Mesothelial cell of epicardium (in vitro differentiated cells): ENCODE data around the gene TESK2. TPM values are rescaled to one million over a fixed set of nuclear protein-coding genes. Genes with fewer than 3 reads are reported as not detected.

ENCODE experiments used
- DNase-seq, 2 experiments: peaks; one replicate each; pipeline ENCODE4 v3.0.0; 2021; ENCODE audit warnings: low spot score in 2 of 2; ENCODE audit not compliant: unreplicated experiment in 2 of 2
- H3K27ac Mint-ChIP-seq: 2 replicates; pipeline ENCODE4 v1.8.0; 2021; ENCODE audit warnings: mixed read lengths
- H3K27me3 Mint-ChIP-seq: 2 replicates; pipeline ENCODE4 v1.8.0; 2021; ENCODE audit warnings: low read depth, mixed read lengths
- H3K36me3 Mint-ChIP-seq: 2 replicates; pipeline ENCODE4 v1.8.0; 2021; ENCODE audit warnings: mixed read lengths
- H3K4me1 Mint-ChIP-seq: 2 replicates; pipeline ENCODE4 v1.8.0; 2021; ENCODE audit warnings: mixed read lengths
- H3K4me3 Mint-ChIP-seq: 2 replicates; pipeline ENCODE4 v1.8.0; 2021; ENCODE audit warnings: mild to moderate bottlenecking, moderate library complexity, mixed read lengths
- H3K9me3 Mint-ChIP-seq: 2 replicates; pipeline ENCODE4 v1.8.0; 2021; ENCODE audit warnings: mixed read lengths
- CTCF ChIP-seq: fragments of 200-600 bp; sonication (generic); IDR thresholded peaks from one replicate; pipeline ENCODE4 v1.5.0; 2021; ENCODE audit warnings: antibody characterized with exemption; ENCODE audit not compliant: unreplicated experiment
- total RNA-seq: library from RNA; stranded (reverse); gene quantifications from 3 replicates; pipeline ENCODE4 v1.2.1, GENCODE V29; 2021

TESK2 gene
- total RNA-seq, 1 donor from 2014 or later = 4.3 TPM

- H3K4me3 Mint-ChIP-seq = peak overlapping the region; percentile 72
- DNase-seq = no peak
- peaks cover 7% of the 10 kb centered on the region for H3K36me3 Mint-ChIP-seq
- no peaks in the 10 kb centered on the region for H3K27me3 Mint-ChIP-seq
- H3K4me1 Mint-ChIP-seq = peaks cover 22% of the 10 kb centered on the region
- TF ChIP-seq CTCF = no peak
- no peak overlapping the region for H3K27ac Mint-ChIP-seq
- no peaks in the 10 kb centered on the region for H3K9me3 Mint-ChIP-seq
Measured at GRCh38 chr1:45325851-45326506, 165.0 kb downstream of the TESK2 start.

- no peak overlapping the region for H3K4me3 Mint-ChIP-seq
- TF ChIP-seq CTCF = no peak
- H3K9me3 Mint-ChIP-seq = no peaks in the 10 kb centered on the region
- no peak overlapping the region for H3K27ac Mint-ChIP-seq
- H3K27me3 Mint-ChIP-seq = no peaks in the 10 kb centered on the region
- peaks cover 6% of the 10 kb centered on the region for H3K4me1 Mint-ChIP-seq
- H3K36me3 Mint-ChIP-seq = no peaks in the 10 kb centered on the region
- DNase-seq = no peak
Measured at GRCh38 chr1:45322486-45323040, 168.4 kb downstream of the TESK2 start.

GRCh38 chr1:45321444-45321843 lies 169.5 kb downstream of the TESK2 start:
- H3K27me3 Mint-ChIP-seq = no peaks in the 10 kb centered on the region
- no peaks in the 10 kb centered on the region for H3K9me3 Mint-ChIP-seq
- no peak overlapping the region for H3K27ac Mint-ChIP-seq
- TF ChIP-seq CTCF = no peak
- DNase-seq = no peak
- H3K4me3 Mint-ChIP-seq = no peak overlapping the region
- H3K36me3 Mint-ChIP-seq = no peaks in the 10 kb centered on the region
- H3K4me1 Mint-ChIP-seq = peaks cover 5% of the 10 kb centered on the region

- H3K4me1 Mint-ChIP-seq = no peaks in the 10 kb centered on the region
- no peak for TF ChIP-seq CTCF
- no peaks in the 10 kb centered on the region for H3K27me3 Mint-ChIP-seq
- DNase-seq = no peak
- H3K36me3 Mint-ChIP-seq = no peaks in the 10 kb centered on the region
- H3K9me3 Mint-ChIP-seq = no peaks in the 10 kb centered on the region
- H3K4me3 Mint-ChIP-seq = no peak overlapping the region
- no peak overlapping the region for H3K27ac Mint-ChIP-seq
Measured at GRCh38 chr1:45319761-45320160, 171.2 kb downstream of the TESK2 start.

- H3K27ac Mint-ChIP-seq = no peak overlapping the region
- H3K9me3 Mint-ChIP-seq = no peaks in the 10 kb centered on the region
- no peaks in the 10 kb centered on the region for H3K36me3 Mint-ChIP-seq
- no peak overlapping the region for H3K4me3 Mint-ChIP-seq
- no peaks in the 10 kb centered on the region for H3K4me1 Mint-ChIP-seq
- TF ChIP-seq CTCF = no peak
- DNase-seq = no peak
- no peaks in the 10 kb centered on the region for H3K27me3 Mint-ChIP-seq
Measured at GRCh38 chr1:45317166-45317565, 173.8 kb downstream of the TESK2 start.
